Osteocyte (in vitro differentiated cells): ENCODE results near the gene ETF1. TPM values are rescaled to one million over a fixed set of nuclear protein-coding genes. Genes with fewer than 3 reads are reported as not detected.

Source experiments
- DNase-seq: peaks from one replicate; pipeline ENCODE4 v3.0.0; 2021; ENCODE audit warnings: mixed read lengths; ENCODE audit not compliant: unreplicated experiment; ENCODE audit errors: extremely low spot score
- H3K27ac Mint-ChIP-seq: one replicate; pipeline ENCODE4 v1.8.0; 2021; ENCODE audit warnings: mild to moderate bottlenecking, mixed read lengths; ENCODE audit not compliant: unreplicated experiment
- H3K27me3 Mint-ChIP-seq: one replicate; pipeline ENCODE4 v1.8.0; 2021; ENCODE audit warnings: mixed read lengths; ENCODE audit not compliant: unreplicated experiment
- H3K36me3 Mint-ChIP-seq: one replicate; pipeline ENCODE4 v1.8.0; 2021; ENCODE audit warnings: mixed read lengths; ENCODE audit not compliant: unreplicated experiment
- H3K4me1 Mint-ChIP-seq: one replicate; pipeline ENCODE4 v1.8.0; 2021; ENCODE audit warnings: mixed read lengths; ENCODE audit not compliant: unreplicated experiment
- H3K4me3 Mint-ChIP-seq: one replicate; pipeline ENCODE4 v1.8.0; 2021; ENCODE audit warnings: mild to moderate bottlenecking, moderate library complexity, mixed read lengths; ENCODE audit not compliant: unreplicated experiment
- H3K9me3 Mint-ChIP-seq: one replicate; pipeline ENCODE4 v1.8.0; 2021; ENCODE audit warnings: mixed read lengths; ENCODE audit not compliant: unreplicated experiment
- total RNA-seq: library from RNA; stranded (reverse); gene quantifications from 2 replicates; pipeline ENCODE4 v1.2.1, GENCODE V29; 2021
- TF ChIP-seq, protein P1 (sequence below): fragments of 200-600 bp; sonication (generic); IDR thresholded peaks from 2 replicates; pipeline ENCODE4 v1.5.0; 2021; ENCODE audit warnings: antibody characterized with exemption, mild to moderate bottlenecking, moderate library complexity

The ETF1 gene
- total RNA-seq, 1 donor from 2014 or later: 88.3 TPM

- TF ChIP-seq, protein P1, sequence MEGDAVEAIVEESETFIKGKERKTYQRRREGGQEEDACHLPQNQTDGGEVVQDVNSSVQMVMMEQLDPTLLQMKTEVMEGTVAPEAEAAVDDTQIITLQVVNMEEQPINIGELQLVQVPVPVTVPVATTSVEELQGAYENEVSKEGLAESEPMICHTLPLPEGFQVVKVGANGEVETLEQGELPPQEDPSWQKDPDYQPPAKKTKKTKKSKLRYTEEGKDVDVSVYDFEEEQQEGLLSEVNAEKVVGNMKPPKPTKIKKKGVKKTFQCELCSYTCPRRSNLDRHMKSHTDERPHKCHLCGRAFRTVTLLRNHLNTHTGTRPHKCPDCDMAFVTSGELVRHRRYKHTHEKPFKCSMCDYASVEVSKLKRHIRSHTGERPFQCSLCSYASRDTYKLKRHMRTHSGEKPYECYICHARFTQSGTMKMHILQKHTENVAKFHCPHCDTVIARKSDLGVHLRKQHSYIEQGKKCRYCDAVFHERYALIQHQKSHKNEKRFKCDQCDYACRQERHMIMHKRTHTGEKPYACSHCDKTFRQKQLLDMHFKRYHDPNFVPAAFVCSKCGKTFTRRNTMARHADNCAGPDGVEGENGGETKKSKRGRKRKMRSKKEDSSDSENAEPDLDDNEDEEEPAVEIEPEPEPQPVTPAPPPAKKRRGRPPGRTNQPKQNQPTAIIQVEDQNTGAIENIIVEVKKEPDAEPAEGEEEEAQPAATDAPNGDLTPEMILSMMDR: no peak
Measured at GRCh38 chr5:138523406-138523805, 19.6 kb downstream of the ETF1 start.

GRCh38 chr5:138520971-138521370 is 22.1 kb downstream of the ETF1 start:
- Mint-ChIP-seq H3K27ac (no peak overlapping the region), H3K9me3 (no peaks in the 10 kb centered on the region), H3K36me3 (peaks cover 16% of the 10 kb centered on the region), H3K4me3 (no peak overlapping the region), H3K4me1 (peaks cover 4% of the 10 kb centered on the region), H3K27me3 (no peaks in the 10 kb centered on the region)
- no peak for DNase-seq
- TF ChIP-seq, protein P1: no peak

More at GRCh38 chr5:138523406-138523805, 19.6 kb downstream of the ETF1 start:
- H3K36me3 Mint-ChIP-seq: peaks cover 15% of the 10 kb centered on the region
- no peak for DNase-seq
- no peaks in the 10 kb centered on the region for H3K27me3 Mint-ChIP-seq
- H3K27ac Mint-ChIP-seq: no peak overlapping the region
- H3K4me1 Mint-ChIP-seq: peaks cover 8% of the 10 kb centered on the region
- H3K4me3 Mint-ChIP-seq: no peak overlapping the region
- no peaks in the 10 kb centered on the region for H3K9me3 Mint-ChIP-seq

DNA sequence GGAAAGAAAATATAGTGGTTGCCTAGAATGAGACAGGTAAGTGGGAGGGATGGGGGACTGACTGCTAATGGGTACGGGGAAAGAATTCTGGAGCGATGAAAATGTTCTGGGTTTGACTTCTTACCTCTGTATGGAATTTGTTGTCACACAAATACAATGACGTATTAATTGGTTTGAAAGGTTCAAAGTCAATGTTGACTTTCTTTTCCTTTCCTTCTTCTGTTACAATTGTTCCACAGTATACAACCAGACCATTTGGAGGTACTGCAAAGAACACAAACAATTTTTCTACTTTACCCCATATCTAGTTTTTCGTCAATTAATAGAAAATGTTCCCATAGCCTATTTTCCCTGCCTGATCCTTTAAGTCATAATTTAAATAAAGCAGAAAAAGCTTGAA is 25.6 kb downstream of the ETF1 start:
- TF ChIP-seq, protein P1: no peak
- Mint-ChIP-seq H3K4me3 (no peak overlapping the region), H3K4me1 (peaks cover 3% of the 10 kb centered on the region), H3K27ac (no peak overlapping the region), H3K9me3 (no peaks in the 10 kb centered on the region), H3K36me3 (peaks cover 32% of the 10 kb centered on the region), H3K27me3 (no peaks in the 10 kb centered on the region)
- DNase-seq: no peak

GRCh38 chr5:138515556-138516245 is 27.3 kb downstream of the ETF1 start:
- Mint-ChIP-seq H3K27me3 (no peaks in the 10 kb centered on the region), H3K9me3 (no peaks in the 10 kb centered on the region), H3K27ac (no peak overlapping the region), H3K4me1 (peaks cover 2% of the 10 kb centered on the region), H3K36me3 (peaks cover 36% of the 10 kb centered on the region), H3K4me3 (no peak overlapping the region)
- no peak for DNase-seq
- TF ChIP-seq, protein P1: no peak

- no peak for DNase-seq
- no peak overlapping the region for H3K27ac Mint-ChIP-seq
- H3K9me3 Mint-ChIP-seq: no peaks in the 10 kb centered on the region
- no peak overlapping the region for H3K4me3 Mint-ChIP-seq
- H3K36me3 Mint-ChIP-seq: peaks cover 44% of the 10 kb centered on the region
- H3K27me3 Mint-ChIP-seq: no peaks in the 10 kb centered on the region
- TF ChIP-seq, protein P1: no peak
- no peaks in the 10 kb centered on the region for H3K4me1 Mint-ChIP-seq
Measured at GRCh38 chr5:138514021-138514420, 29.0 kb downstream of the ETF1 start.
